Activated T-cell treated with anti-CD3 and anti-CD28 coated beads for 24 hours (primary cell): ENCODE measurements around the gene TRAPPC5.
A peak's percentile ranks its signal among the peaks of the same experiment; 100 is the strongest.

Source experiments
- DNase-seq: peaks from one replicate; pipeline ENCODE4 v3.0.0-alpha.2; 2020; ENCODE audit warnings: low read depth

Gene TRAPPC5

GRCh38 chr19:7645656-7646425, 34.8 kb upstream of the TRAPPC5 start:
- no peak for DNase-seq

- no peak for DNase-seq
Observed at GRCh38 chr19:7646426-7646700, 34.3 kb upstream of the TRAPPC5 start.

- no peak for DNase-seq
Observed at GRCh38 chr19:7647156-7647555, 33.5 kb upstream of the TRAPPC5 start.

GRCh38 chr19:7648265-7649014, 32.2 kb upstream of the TRAPPC5 start:
- DNase-seq: no peak

- no peak for DNase-seq
Observed at GRCh38 chr19:7650148-7650547, 30.5 kb upstream of the TRAPPC5 start.

GRCh38 chr19:7652061-7652641, 28.5 kb upstream of the TRAPPC5 start:
- DNase-seq: peak; percentile 77

GRCh38 chr19:7654401-7654800, 26.2 kb upstream of the TRAPPC5 start:
- DNase-seq: no peak

- DNase-seq: no peak
Observed at GRCh38 chr19:7655581-7655980, 25.1 kb upstream of the TRAPPC5 start.

GRCh38 chr19:7657131-7657751, 23.4 kb upstream of the TRAPPC5 start:
- DNase-seq: no peak

- DNase-seq: peak; percentile 32
Observed at GRCh38 chr19:7658219-7658686, 22.4 kb upstream of the TRAPPC5 start.

GRCh38 chr19:7661744-7662538, 18.7 kb upstream of the TRAPPC5 start:
- no peak for DNase-seq

- DNase-seq: no peak
Observed at GRCh38 chr19:7662657-7663056, 18.0 kb upstream of the TRAPPC5 start.

GRCh38 chr19:7663706-7664105, 16.9 kb upstream of the TRAPPC5 start:
- no peak for DNase-seq

GRCh38 chr19:7665076-7665475, 15.6 kb upstream of the TRAPPC5 start:
- DNase-seq: no peak

- DNase-seq: no peak
Observed at GRCh38 chr19:7668842-7669241, 11.8 kb upstream of the TRAPPC5 start, which contains the start of gene RETN. Gene RETN (plus strand): TSS chr19:7669049. CDS start chr19:7669327, 278 bp downstream.

GRCh38 chr19:7669641-7670040, 11.0 kb upstream of the TRAPPC5 start:
- no peak for DNase-seq

- DNase-seq: no peak
Observed at GRCh38 chr19:7670150-7670783, 10.4 kb upstream of the TRAPPC5 start.

GRCh38 chr19:7670790-7671189, 9.8 kb upstream of the TRAPPC5 start:
- no peak for DNase-seq

GRCh38 chr19:7672522-7672921, 8.1 kb upstream of the TRAPPC5 start:
- no peak for DNase-seq

- no peak for DNase-seq
Observed at GRCh38 chr19:7674010-7675005, 6.3 kb upstream of the TRAPPC5 start.
